ENCODE results near the gene COMT. TPM values are rescaled to one million over a fixed set of nuclear protein-coding genes. Genes with fewer than 3 reads are reported as not detected.

Gene COMT
- total RNA-seq, 4 donors from 2014 or later: 89.1 to 149 (median 138) TPM

DNA sequence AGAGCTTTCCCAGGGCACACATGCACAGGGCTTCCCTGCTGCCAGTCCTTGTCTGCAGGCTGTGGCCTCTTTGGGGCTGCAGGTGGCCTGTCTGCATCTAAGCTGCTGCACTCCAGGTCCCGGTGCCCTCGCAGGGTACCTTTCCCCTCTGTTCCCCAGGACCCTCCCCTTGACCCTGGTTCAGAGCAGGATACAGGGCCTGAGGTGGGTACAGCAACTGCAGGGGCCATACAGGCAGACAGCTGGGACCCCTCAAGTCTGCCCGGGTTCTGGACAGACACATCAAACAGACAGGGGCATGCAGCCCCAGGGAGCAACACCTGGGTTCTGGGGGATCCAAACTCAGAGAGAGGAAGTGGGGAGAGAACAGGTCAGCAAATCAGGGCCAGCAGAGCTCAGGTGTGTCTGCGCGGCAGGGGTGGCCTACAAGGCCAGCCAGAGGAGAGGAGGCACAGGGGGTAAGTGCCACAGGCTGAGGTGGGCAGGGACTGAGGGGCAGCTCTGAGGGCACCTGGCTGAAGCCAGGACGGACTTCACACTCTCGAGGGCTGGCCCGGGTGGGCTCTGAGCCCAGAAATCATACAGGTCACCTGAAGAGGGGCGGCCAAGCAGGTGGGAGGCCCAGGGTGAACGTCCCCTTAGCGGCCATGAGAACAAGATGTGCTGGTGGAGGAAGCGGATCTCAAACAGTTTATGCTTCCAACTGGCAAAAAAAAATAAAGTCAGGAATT lies 29.9 kb upstream of the COMT start:
- H3K4me1 ChIP-seq: no peaks in the 10 kb centered on the region
- no peak overlapping the region for H3K4me3 ChIP-seq
- no peaks in the 10 kb centered on the region for H3K27me3 ChIP-seq
- no peaks in the 10 kb centered on the region for H3K9me3 ChIP-seq
- no peak for DNase-seq
- no peak overlapping the region for H3K27ac ChIP-seq
- H3K36me3 ChIP-seq: peaks cover 0 to 45% (median 0%) of the 10 kb centered on the region in 3 donors
- no peak for TF ChIP-seq POLR2A (IDR thresholded peaks at IDR 0.05)
- TF ChIP-seq, protein P1, sequence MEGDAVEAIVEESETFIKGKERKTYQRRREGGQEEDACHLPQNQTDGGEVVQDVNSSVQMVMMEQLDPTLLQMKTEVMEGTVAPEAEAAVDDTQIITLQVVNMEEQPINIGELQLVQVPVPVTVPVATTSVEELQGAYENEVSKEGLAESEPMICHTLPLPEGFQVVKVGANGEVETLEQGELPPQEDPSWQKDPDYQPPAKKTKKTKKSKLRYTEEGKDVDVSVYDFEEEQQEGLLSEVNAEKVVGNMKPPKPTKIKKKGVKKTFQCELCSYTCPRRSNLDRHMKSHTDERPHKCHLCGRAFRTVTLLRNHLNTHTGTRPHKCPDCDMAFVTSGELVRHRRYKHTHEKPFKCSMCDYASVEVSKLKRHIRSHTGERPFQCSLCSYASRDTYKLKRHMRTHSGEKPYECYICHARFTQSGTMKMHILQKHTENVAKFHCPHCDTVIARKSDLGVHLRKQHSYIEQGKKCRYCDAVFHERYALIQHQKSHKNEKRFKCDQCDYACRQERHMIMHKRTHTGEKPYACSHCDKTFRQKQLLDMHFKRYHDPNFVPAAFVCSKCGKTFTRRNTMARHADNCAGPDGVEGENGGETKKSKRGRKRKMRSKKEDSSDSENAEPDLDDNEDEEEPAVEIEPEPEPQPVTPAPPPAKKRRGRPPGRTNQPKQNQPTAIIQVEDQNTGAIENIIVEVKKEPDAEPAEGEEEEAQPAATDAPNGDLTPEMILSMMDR (IDR thresholded peaks at IDR 0.05): no peak

DNA sequence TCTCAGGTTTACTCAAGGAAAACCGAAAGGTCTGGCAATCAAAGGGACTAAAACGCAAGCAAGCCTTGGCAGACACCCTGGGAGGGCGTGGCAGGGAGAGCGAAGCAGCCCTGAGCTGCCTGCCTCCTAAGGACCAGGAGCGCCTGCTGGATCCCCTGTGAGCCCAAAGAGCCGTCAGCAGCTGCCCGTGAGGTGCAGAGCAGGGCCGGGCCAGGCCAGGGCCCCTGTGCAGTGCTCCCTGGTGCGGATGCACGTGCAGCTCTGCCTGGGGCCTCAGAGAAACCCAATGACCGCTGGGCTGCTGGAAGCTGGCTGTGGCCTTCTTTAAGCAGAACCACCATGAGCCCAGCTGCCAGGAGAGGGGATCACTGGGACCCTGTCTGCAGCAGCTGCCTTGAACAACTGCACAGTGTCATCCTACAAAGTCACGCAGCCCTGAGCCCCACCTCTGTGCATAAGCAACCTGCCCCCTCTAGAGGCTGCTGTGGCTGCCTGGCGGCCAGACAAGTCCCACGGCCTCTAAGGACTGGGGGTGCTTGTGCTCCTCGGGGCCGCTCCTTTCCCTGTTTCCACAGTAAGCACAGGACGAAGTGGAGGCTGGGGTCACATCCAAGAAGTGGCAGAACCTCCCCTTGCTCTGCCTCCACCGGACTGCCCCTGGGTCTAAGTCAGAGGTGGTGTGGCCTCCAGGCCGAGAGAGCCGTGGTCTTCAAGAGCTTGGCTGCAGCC lies 29.1 kb upstream of the COMT start:
- Histone ChIP-seq H3K4me1 (no peaks in the 10 kb centered on the region), H3K4me3 (no peak overlapping the region), H3K9me3 (no peaks in the 10 kb centered on the region), H3K27ac (no peak overlapping the region), H3K27me3 (no peaks in the 10 kb centered on the region), H3K36me3 (peaks cover 0 to 52% (median 0%) of the 10 kb centered on the region in 3 donors)
- DNase-seq: no peak
- TF ChIP-seq, protein P1 (IDR thresholded peaks at IDR 0.05): no peak
- TF ChIP-seq POLR2A (IDR thresholded peaks at IDR 0.05): no peak

DNA sequence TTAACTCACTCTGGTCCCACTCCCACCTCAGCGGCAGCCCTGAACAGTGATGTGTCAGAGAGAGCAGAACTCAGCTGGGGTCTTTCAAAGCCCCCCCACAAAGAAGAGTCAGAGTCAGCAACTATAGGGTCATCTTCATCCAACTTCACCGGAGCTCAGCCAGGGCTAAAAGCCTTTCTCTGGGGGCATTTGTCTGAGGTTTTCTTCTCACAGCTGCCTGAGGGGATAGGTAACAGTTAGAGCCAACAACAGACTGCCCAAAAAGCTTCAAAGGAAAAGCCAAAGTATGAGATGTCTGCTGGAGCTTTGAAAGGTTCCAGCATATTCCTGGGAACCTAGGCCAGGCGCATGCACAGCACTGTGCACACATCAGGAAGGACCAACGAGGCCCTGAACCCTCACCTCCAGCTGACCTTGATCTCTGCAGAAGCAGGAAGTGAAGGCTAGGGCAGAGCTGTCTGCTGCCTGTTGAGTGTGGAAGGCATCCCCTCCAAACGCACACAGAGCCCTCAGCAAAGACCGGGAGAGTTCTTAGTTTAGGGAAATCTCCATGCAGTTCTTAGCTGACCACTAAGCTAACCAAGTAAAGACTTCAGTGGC lies 28.1 kb upstream of the COMT start:
- DNase-seq: no peak
- TF ChIP-seq POLR2A (IDR thresholded peaks at IDR 0.05): no peak
- TF ChIP-seq, protein P1 (IDR thresholded peaks at IDR 0.05): no peak
- Histone ChIP-seq H3K36me3 (peaks cover 0 to 62% (median 0%) of the 10 kb centered on the region in 3 donors), H3K27me3 (no peaks in the 10 kb centered on the region), H3K4me3 (no peak overlapping the region), H3K27ac (no peak overlapping the region), H3K9me3 (no peaks in the 10 kb centered on the region), H3K4me1 (no peaks in the 10 kb centered on the region)

DNA sequence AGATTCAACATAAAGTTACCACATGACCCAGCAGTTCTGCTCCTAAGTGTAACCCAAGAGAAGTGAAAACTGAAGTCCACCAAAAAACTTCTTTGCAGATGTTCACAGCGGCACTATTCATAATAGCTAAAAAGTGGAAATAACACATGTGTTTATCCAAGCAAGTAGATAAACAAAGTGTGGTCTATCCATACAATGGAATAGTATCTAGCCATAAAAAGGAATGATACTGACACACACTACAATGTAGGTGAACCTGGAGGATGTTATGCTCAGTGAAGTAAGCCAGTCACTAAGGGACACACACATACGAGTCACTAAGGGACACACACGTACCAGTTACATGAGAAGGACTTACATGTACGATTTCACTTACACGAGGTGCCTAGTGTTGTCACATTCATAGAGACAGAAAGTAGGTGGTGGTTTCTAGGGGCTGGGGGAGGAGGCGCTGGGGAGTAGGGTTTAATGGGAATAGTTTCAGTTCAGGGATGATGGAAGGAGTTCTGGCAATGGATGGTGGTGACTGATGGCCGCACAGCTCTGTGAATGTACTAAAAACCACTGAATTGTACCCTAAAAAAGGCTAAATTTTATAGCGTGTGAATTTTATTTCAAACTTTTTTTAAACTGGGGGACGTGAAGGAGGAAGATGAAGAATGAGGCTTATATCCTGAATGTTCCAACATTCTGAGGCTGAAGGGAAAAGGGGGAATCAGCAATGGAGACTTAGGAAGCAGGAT lies 27.2 kb upstream of the COMT start:
- DNase-seq: no peak
- Histone ChIP-seq H3K4me3 (no peak overlapping the region), H3K9me3 (no peaks in the 10 kb centered on the region), H3K36me3 (peaks cover 0 to 67% (median 0%) of the 10 kb centered on the region in 3 donors), H3K4me1 (no peaks in the 10 kb centered on the region), H3K27me3 (no peaks in the 10 kb centered on the region), H3K27ac (no peak overlapping the region)
- TF ChIP-seq POLR2A (IDR thresholded peaks at IDR 0.05): no peak
- TF ChIP-seq, protein P1 (IDR thresholded peaks at IDR 0.05): no peak

DNA sequence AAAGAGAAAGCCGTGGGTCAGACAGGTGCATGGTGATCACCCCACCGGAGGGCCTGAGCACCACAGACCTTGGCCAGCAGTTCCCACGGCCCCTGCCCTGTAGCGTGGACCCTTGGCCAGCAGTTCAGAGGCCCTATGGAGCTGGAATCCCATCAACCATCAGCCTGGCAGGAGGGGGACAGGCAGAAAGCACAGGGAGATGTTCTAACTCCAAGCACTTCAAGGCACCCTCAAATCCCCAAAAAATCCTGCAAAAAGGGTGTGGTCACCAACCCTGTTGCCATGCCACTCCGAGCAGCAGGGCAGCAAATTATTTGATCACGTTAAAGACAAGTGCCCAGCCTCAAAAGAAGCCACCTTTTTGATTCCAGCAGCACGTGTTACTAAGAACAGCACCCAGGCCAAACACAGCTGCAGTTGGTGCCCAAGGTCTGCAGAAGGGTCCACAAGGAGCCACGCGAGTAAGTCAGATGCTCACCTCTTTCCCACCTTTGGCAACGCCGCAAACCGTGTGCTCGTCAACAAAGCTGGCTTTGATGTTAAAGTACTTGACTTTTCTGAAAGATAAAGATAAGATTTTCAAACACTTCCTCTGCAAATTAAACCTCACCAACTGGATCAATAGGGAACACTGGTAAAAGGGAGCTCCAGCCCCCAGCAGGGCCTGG lies 26.2 kb upstream of the COMT start:
- H3K4me1 ChIP-seq: no peaks in the 10 kb centered on the region
- H3K27ac ChIP-seq: no peak overlapping the region
- H3K9me3 ChIP-seq: no peaks in the 10 kb centered on the region
- peaks cover 0 to 67% (median 0%) of the 10 kb centered on the region in 3 donors for H3K36me3 ChIP-seq
- TF ChIP-seq POLR2A (IDR thresholded peaks at IDR 0.05): no peak
- TF ChIP-seq, protein P1 (IDR thresholded peaks at IDR 0.05): no peak
- no peak for DNase-seq
- H3K4me3 ChIP-seq: no peak overlapping the region
- H3K27me3 ChIP-seq: no peaks in the 10 kb centered on the region

Data from Peyer's patch (tissue), 4 donors.